ENCODE data around the gene RSKR. TPM values are rescaled to one million over a fixed set of nuclear protein-coding genes. Genes with fewer than 3 reads are reported as not detected.
"Not testable (repeated sequence)": the region's sequence is repeated elsewhere in the genome, so short reads cannot be mapped to it uniquely, and the experiment has no call there.

Gene RSKR
- total RNA-seq, 1 experiment from 2014 or later: 35.1 TPM

DNA sequence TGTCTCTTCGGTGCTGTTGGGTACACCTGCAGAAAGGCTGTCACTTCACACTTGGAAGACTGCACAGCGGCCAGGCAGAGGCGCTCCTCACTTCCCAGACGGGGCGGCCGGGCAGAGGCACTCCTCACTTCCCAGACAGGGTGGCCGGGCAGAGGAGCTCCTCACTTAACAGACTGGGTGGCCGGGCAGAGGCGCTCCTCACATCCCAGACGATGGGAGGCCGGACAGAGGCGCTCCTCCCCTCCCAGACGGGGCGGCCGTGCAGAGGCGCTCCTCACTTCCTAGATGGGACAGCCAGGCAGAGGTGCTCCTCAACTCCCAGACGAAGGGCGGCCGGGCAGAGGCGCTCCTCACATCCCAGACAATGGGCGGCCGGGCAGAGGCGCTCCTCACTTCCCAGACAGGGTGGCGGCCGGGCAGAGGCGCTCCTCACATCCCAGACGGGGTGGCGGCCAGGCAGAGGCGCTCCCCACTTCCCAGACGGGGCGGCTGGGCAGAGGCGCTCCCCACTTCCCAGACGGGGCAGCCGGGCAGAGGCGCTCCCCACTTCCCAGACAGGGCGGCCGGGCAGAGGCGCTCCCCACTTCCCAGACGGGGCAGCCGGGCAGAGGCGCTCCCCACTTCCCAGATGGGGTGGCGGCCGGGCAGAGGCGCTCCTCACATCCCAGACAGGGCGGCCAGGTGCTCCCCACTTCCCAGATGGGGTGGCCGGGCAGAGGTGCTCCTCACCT lies 44.9 kb upstream of the RSKR start:
- intact Hi-C loops (cut with micrococcal nuclease; ENCODE audit: unreplicated experiment); H3K9me3 Mint-ChIP-seq (ENCODE audit: low read depth, unreplicated experiment); H3K27me3 Mint-ChIP-seq (ENCODE audit: unreplicated experiment); BruUV-seq (replicated peaks); H3K27ac Mint-ChIP-seq (ENCODE audit: unreplicated experiment); H3K4me3 Mint-ChIP-seq (ENCODE audit: low read depth, unreplicated experiment); DNase-seq: not testable (repeated sequence)
- H3K36me3 Mint-ChIP-seq (ENCODE audit: insufficient read depth, unreplicated experiment): peaks cover 64% of the 10 kb centered on the region
- CTCF ChIA-PET: interaction anchor here (0.8 kb wide), 1 partner anchor 17 kb away, joined by 7 read pairs; no protein-coding TSS in a partner anchor
- peaks cover 25% of the 10 kb centered on the region for H3K4me1 Mint-ChIP-seq (ENCODE audit: low read depth, unreplicated experiment)

- Mint-ChIP-seq H3K36me3 (ENCODE audit: insufficient read depth, unreplicated experiment) (peaks cover 60% of the 10 kb centered on the region), H3K4me1 (ENCODE audit: low read depth, unreplicated experiment) (peaks cover 19% of the 10 kb centered on the region)
Measured at GRCh38 chr17:28658342-28658741, 44.4 kb upstream of the RSKR start.

GRCh38 chr17:28657756-28658155 lies 43.8 kb upstream of the RSKR start:
- DNase-seq: no peak
- no peak overlapping the region for H3K4me3 Mint-ChIP-seq (ENCODE audit: low read depth, unreplicated experiment)

More at GRCh38 chr17:28658342-28658741, 44.4 kb upstream of the RSKR start:
- peak overlapping the region; percentile 18 for H3K27ac Mint-ChIP-seq (ENCODE audit: unreplicated experiment)
- DNase-seq; H3K27me3 Mint-ChIP-seq (ENCODE audit: unreplicated experiment); H3K4me3 Mint-ChIP-seq (ENCODE audit: low read depth, unreplicated experiment); H3K9me3 Mint-ChIP-seq (ENCODE audit: low read depth, unreplicated experiment); BruUV-seq (replicated peaks); intact Hi-C loops (cut with micrococcal nuclease; ENCODE audit: unreplicated experiment): not testable (repeated sequence)
- CTCF ChIA-PET: interaction anchor here (0.8 kb wide), 1 partner anchor 18 kb away, joined by 7 read pairs; no protein-coding TSS in a partner anchor

GRCh38 chr17:28655160-28655559 lies 41.2 kb upstream of the RSKR start:
- CTCF ChIA-PET: no interaction called here
- no TSS peak for BruUV-seq (replicated peaks)
- intact Hi-C loops (cut with micrococcal nuclease; ENCODE audit: unreplicated experiment): no loop called here
- no peak for TF ChIP-seq CTCF (IDR thresholded peaks at IDR 0.05; ENCODE audit: unreplicated experiment)
- peaks cover 6% of the 10 kb centered on the region for H3K4me1 Mint-ChIP-seq (ENCODE audit: low read depth, unreplicated experiment)
- H3K4me3 Mint-ChIP-seq (ENCODE audit: low read depth, unreplicated experiment): no peak overlapping the region
- H3K9me3 Mint-ChIP-seq (ENCODE audit: low read depth, unreplicated experiment): no peaks in the 10 kb centered on the region
- no peak for DNase-seq
- H3K27ac Mint-ChIP-seq (ENCODE audit: unreplicated experiment): no peak overlapping the region
- peaks cover 40% of the 10 kb centered on the region for H3K36me3 Mint-ChIP-seq (ENCODE audit: insufficient read depth, unreplicated experiment)
- H3K27me3 Mint-ChIP-seq (ENCODE audit: unreplicated experiment): no peaks in the 10 kb centered on the region

More at GRCh38 chr17:28657756-28658155, 43.8 kb upstream of the RSKR start:
- H3K9me3 Mint-ChIP-seq (ENCODE audit: low read depth, unreplicated experiment): no peaks in the 10 kb centered on the region
- no TSS peak for BruUV-seq (replicated peaks)
- no peaks in the 10 kb centered on the region for H3K27me3 Mint-ChIP-seq (ENCODE audit: unreplicated experiment)
- intact Hi-C loops (cut with micrococcal nuclease; ENCODE audit: unreplicated experiment): no loop called here
- CTCF ChIA-PET: no interaction called here
- H3K4me1 Mint-ChIP-seq (ENCODE audit: low read depth, unreplicated experiment): peaks cover 16% of the 10 kb centered on the region
- no peak for TF ChIP-seq CTCF (IDR thresholded peaks at IDR 0.05; ENCODE audit: unreplicated experiment)
- H3K36me3 Mint-ChIP-seq (ENCODE audit: insufficient read depth, unreplicated experiment): peaks cover 55% of the 10 kb centered on the region
- peak overlapping the region; percentile 18 for H3K27ac Mint-ChIP-seq (ENCODE audit: unreplicated experiment)

DNA sequence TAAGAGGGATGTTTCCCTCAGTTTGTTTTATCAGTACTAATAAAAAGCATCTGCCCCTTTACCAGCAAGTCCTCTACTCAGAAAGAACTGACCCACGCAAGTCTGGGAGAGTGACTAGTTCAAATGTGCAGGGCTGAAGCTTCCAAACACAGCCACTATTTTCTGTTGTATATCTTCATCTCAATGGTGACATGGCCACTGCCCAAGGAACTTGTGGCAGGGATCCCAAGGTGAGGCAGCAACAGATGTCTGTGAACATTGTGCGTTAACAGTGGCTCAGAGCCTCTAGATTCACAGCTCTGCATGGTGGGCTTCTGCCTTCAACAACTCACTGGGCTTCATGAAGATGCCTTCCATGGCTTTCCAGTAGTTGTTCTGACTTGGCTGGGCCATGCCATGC lies 34.7 kb upstream of the RSKR start:
- H3K4me3 Mint-ChIP-seq (ENCODE audit: low read depth, unreplicated experiment): no peak overlapping the region
- CTCF ChIA-PET: interaction anchor here (1.0 kb wide), 1 partner anchor 13 kb away, joined by 3 read pairs; the partner anchor contains the start of gene SDF2
- intact Hi-C loops (cut with micrococcal nuclease; ENCODE audit: unreplicated experiment): loop anchor here (10.0 kb wide), 1 partner anchor 46 kb away; no protein-coding TSS in a partner anchor
- H3K27ac Mint-ChIP-seq (ENCODE audit: unreplicated experiment): no peak overlapping the region
- DNase-seq: no peak
- no peak for TF ChIP-seq CTCF (IDR thresholded peaks at IDR 0.05; ENCODE audit: unreplicated experiment)
- H3K36me3 Mint-ChIP-seq (ENCODE audit: insufficient read depth, unreplicated experiment): peaks cover 54% of the 10 kb centered on the region
- H3K4me1 Mint-ChIP-seq (ENCODE audit: low read depth, unreplicated experiment): peaks cover 21% of the 10 kb centered on the region
- no peaks in the 10 kb centered on the region for H3K27me3 Mint-ChIP-seq (ENCODE audit: unreplicated experiment)
- no peaks in the 10 kb centered on the region for H3K9me3 Mint-ChIP-seq (ENCODE audit: low read depth, unreplicated experiment)
- no TSS peak for BruUV-seq (replicated peaks)
